IMR-90 (cell line): ENCODE results near the gene SYMPK. TPM values are rescaled to one million over a fixed set of nuclear protein-coding genes. Genes with fewer than 3 reads are reported as not detected.

ENCODE experiments used
- ATAC-seq: fragments of 200-7000 bp; cut with Tn5 transposase; 2 replicates; pipeline ENCODE4 v1.9.1; 2020; ENCODE audit warnings: low read depth, mild to moderate bottlenecking, moderate library complexity
- BruUV-seq: library from RNA; stranded (reverse); fragments of 400-500 nt; replicated peaks from 2 replicates; lab custom pipeline; 2021; lab: Mats Ljungman, UMichigan
- CTCF ChIA-PET: fragments of 300-600 bp; formaldehyde crosslinking; extraction: SDS; loops from one replicate; lab custom pipeline; 2021; ENCODE audit warnings: antibody characterized with exemption; lab: Yijun Ruan, JAX
- POLR2A ChIA-PET: fragments of 300-600 bp; sonication (Branson Sonifier 250); formaldehyde crosslinking; loops from one replicate; lab custom pipeline; 2022; ENCODE audit warnings: antibody characterized with exemption; ENCODE audit not compliant: unreplicated experiment; lab: Charles Lee
- DNase-seq: peaks from one replicate; pipeline ENCODE4 v3.0.0; 2013
- H2AFZ ChIP-seq: replicated peaks from 2 replicates; pipeline ENCODE3; 2013; ENCODE audit warnings: low read length, mild to moderate bottlenecking; ENCODE audit not compliant: poor library complexity
- H2AK5ac ChIP-seq: 2 replicates; pipeline ENCODE4 v1.6.1; 2013; ENCODE audit warnings: low read depth, low read length, inconsistent platforms
- H2AK9ac ChIP-seq: replicated peaks from 2 replicates; pipeline ENCODE3; 2013; ENCODE audit warnings: mild to moderate bottlenecking, low read depth, low read length, moderate library complexity; ENCODE audit not compliant: poor library complexity
- H2BK120ac ChIP-seq: 2 replicates; pipeline ENCODE4 v1.6.1; 2013; ENCODE audit warnings: low read depth, low read length, inconsistent platforms
- H2BK15ac ChIP-seq: 3 replicates; pipeline ENCODE4 v1.6.1; 2013; ENCODE audit warnings: low read depth, low read length, inconsistent platforms
- H2BK20ac ChIP-seq: 2 replicates; pipeline ENCODE4 v1.6.1; 2013; ENCODE audit warnings: low read depth, mild to moderate bottlenecking, inconsistent platforms, low read length, moderate library complexity
- H2BK5ac ChIP-seq: 2 replicates; pipeline ENCODE4 v1.6.1; 2013; ENCODE audit warnings: mild to moderate bottlenecking, low read depth, low read length, inconsistent platforms; ENCODE audit not compliant: poor library complexity, severe bottlenecking
- H3K14ac ChIP-seq: replicated peaks from 2 replicates; pipeline ENCODE4 v1.6.1; 2013; ENCODE audit warnings: low read depth, low read length, inconsistent platforms
- H3K18ac ChIP-seq: 2 replicates; pipeline ENCODE4 v1.6.1; 2013; ENCODE audit warnings: low read depth, low read length, control low read depth
- H3K23ac ChIP-seq: 2 replicates; pipeline ENCODE4 v1.6.1; 2013; ENCODE audit warnings: low read depth, low read length, inconsistent platforms
- H3K27ac ChIP-seq: 2 replicates; pipeline ENCODE4 v1.5.1; 2013; ENCODE audit warnings: mild to moderate bottlenecking, control low read depth, low read length; ENCODE audit not compliant: insufficient read depth
- H3K27me3 ChIP-seq: 2 replicates; pipeline ENCODE4 v1.6.1; 2013; ENCODE audit warnings: low read length; ENCODE audit not compliant: control insufficient read depth, insufficient read depth
- H3K36me3 ChIP-seq: 2 replicates; pipeline ENCODE4 v1.6.1; 2013; ENCODE audit warnings: low read length, mixed read lengths; ENCODE audit not compliant: control insufficient read depth, insufficient read depth
- H3K4ac ChIP-seq: 2 replicates; pipeline ENCODE4 v1.6.1; 2013; ENCODE audit warnings: low read depth, low read length, inconsistent platforms
- H3K4me1 ChIP-seq: 2 replicates; pipeline ENCODE4 v1.6.1; 2013; ENCODE audit warnings: low read length, mixed read lengths; ENCODE audit not compliant: control insufficient read depth, insufficient read depth
- H3K4me2 ChIP-seq: 2 replicates; pipeline ENCODE4 v1.6.1; 2013; ENCODE audit warnings: low read depth, mild to moderate bottlenecking, control low read depth, low read length, moderate library complexity
- H3K4me3 ChIP-seq: 2 replicates; pipeline ENCODE4 v1.5.1; 2013; ENCODE audit warnings: low read depth, mild to moderate bottlenecking, control low read depth, low read length, moderate library complexity; ENCODE audit not compliant: insufficient read depth
- H3K56ac ChIP-seq: 2 replicates; pipeline ENCODE4 v1.6.1; 2013; ENCODE audit warnings: low read length, inconsistent platforms; ENCODE audit not compliant: insufficient read depth; ENCODE audit errors: extremely low read depth
- H3K79me1 ChIP-seq, 2 experiments: 2 replicates each; pipeline ENCODE4 v1.6.1; 2013; ENCODE audit warnings: low read length in 2 of 2, inconsistent platforms in 1 of 2, low read depth in 1 of 2
- H3K9ac ChIP-seq: 2 replicates; pipeline ENCODE4 v1.6.1; 2013; ENCODE audit warnings: low read depth, low read length, control low read depth
- H3K9me1 ChIP-seq: 2 replicates; pipeline ENCODE4 v1.6.1; 2013; ENCODE audit warnings: low read length, inconsistent platforms; ENCODE audit not compliant: insufficient read depth
- H3K9me3 ChIP-seq: 2 replicates; pipeline ENCODE4 v1.6.1; 2013; ENCODE audit warnings: low read length; ENCODE audit not compliant: control insufficient read depth, insufficient read depth
- H4K20me1 ChIP-seq: 2 replicates; pipeline ENCODE4 v1.6.1; 2013; ENCODE audit warnings: low read length, inconsistent platforms; ENCODE audit not compliant: insufficient read depth
- H4K5ac ChIP-seq: 2 replicates; pipeline ENCODE4 v1.6.1; 2013; ENCODE audit warnings: mild to moderate bottlenecking, low read depth, low read length, control low read depth
- H4K8ac ChIP-seq, 2 experiments: 2 replicates each; pipeline ENCODE4 v1.6.1; 2013; ENCODE audit warnings: low read depth in 2 of 2, low read length in 2 of 2, control low read depth in 1 of 2, inconsistent platforms in 1 of 2
- H4K91ac ChIP-seq: 2 replicates; pipeline ENCODE4 v1.6.1; 2013; ENCODE audit warnings: low read depth, low read length, inconsistent platforms; ENCODE audit not compliant: insufficient read depth
- BHLHE40 ChIP-seq: fragments of 150-350 bp; IDR thresholded peaks from 2 replicates; pipeline ENCODE4 v1.6.1; 2016; ENCODE audit warnings: mild to moderate bottlenecking, low read depth, low read length
- CEBPB ChIP-seq: IDR thresholded peaks from 2 replicates; pipeline ENCODE4 v1.6.1; 2012; ENCODE audit warnings: low read depth, low read length, improper control_type of control experiment
- CTCF ChIP-seq: conservative IDR thresholded peaks from 2 replicates; pipeline ENCODE4 v1.5.1; 2012; ENCODE audit warnings: mild to moderate bottlenecking, low read depth, low read length, improper control_type of control experiment
- ELK1 ChIP-seq: fragments of 150-350 bp; IDR thresholded peaks from 2 replicates; pipeline ENCODE4 v1.6.1; 2016; ENCODE audit warnings: low read depth, mild to moderate bottlenecking, low read length, moderate library complexity, borderline replicate concordance
- FOS ChIP-seq: fragments of 150-350 bp; IDR thresholded peaks from 2 replicates; pipeline ENCODE4 v1.6.1; 2016; ENCODE audit warnings: low read depth, low read length
- MAZ ChIP-seq: IDR thresholded peaks from 2 replicates; pipeline ENCODE4 v1.6.1; 2012; ENCODE audit warnings: low read depth, mild to moderate bottlenecking, low read length, improper control_type of control experiment, moderate library complexity, borderline replicate concordance
- MXI1 ChIP-seq: IDR thresholded peaks from 2 replicates; pipeline ENCODE4 v1.6.1; 2012; ENCODE audit warnings: low read depth, mild to moderate bottlenecking, low read length, moderate library complexity, borderline replicate concordance
- NFE2L2 ChIP-seq: fragments of 150-350 bp; IDR thresholded peaks from 2 replicates; pipeline ENCODE4 v1.6.1; 2016; ENCODE audit warnings: low read depth, mild to moderate bottlenecking, low read length
- RAD21 ChIP-seq: IDR thresholded peaks from 2 replicates; pipeline ENCODE4 v1.6.1; 2012; ENCODE audit warnings: low read length, improper control_type of control experiment
- RCOR1 ChIP-seq: IDR thresholded peaks from 2 replicates; pipeline ENCODE4 v1.6.1; 2012; ENCODE audit warnings: mild to moderate bottlenecking, low read length, improper control_type of control experiment; ENCODE audit not compliant: insufficient replicate concordance
- RFX5 ChIP-seq: IDR thresholded peaks from 2 replicates; pipeline ENCODE4 v1.8.0; 2012; ENCODE audit warnings: low read depth, mild to moderate bottlenecking, low read length, moderate library complexity
- SMC3 ChIP-seq: fragments of 150-350 bp; IDR thresholded peaks from 2 replicates; pipeline ENCODE4 v1.6.1; 2016; ENCODE audit warnings: low read depth, mild to moderate bottlenecking, antibody characterized with exemption, low read length, moderate library complexity
- WGBS, 2 experiments: methylation state at CpG; one replicate each; pipeline versions ENCODE4 v1.1.5 to v1.1.7; 2013; ENCODE audit warnings: missing lambda C conversion rate in 2 of 2; ENCODE audit not compliant: insufficient read length in 1 of 2; ENCODE audit errors: extremely low coverage in 2 of 2; 5-methylcytosine and 5-hydroxymethylcytosine counted together
- dilution Hi-C: fragments of 300-500 bp; cut with HindIII; formaldehyde crosslinking; loops from one replicate; pipeline ENCODE4 v1.14.3; 2018; ENCODE audit warnings: low sequenced_read_pairs; ENCODE audit not compliant: unreplicated experiment
- in situ Hi-C: fragments of 300-500 bp; cut with MboI; formaldehyde crosslinking; loops from 3 replicates; pipeline ENCODE4 v1.14.3; 2019; ENCODE audit warnings: low sequenced_read_pairs, inconsistent platforms, mixed read lengths
- intact Hi-C: fragments of 100-400 bp; cut with micrococcal nuclease; formaldehyde crosslinking; loops from 2 replicates; pipeline ENCODE4 v1.10.0; 2022
- polyA plus RNA-seq, 3 experiments: library from polyadenylated mRNA; depleted of rRNA; stranded (reverse); fragments of >200 nt; gene quantifications; 2 replicates each; pipeline ENCODE4 v1.2.3, GENCODE V29; 2012; ENCODE audit warnings: low replicate concordance in 1 of 3
- total RNA-seq: library from RNA; depleted of rRNA; stranded (reverse); fragments of >200 nt; gene quantifications from 2 replicates; pipeline ENCODE4 v1.2.3, GENCODE V29; 2012

The SYMPK gene
- total and polyA plus RNA-seq, 2 of the 4 experiments (the other 2 are of a cell fraction) = 35.3 to 71.5 TPM

GRCh38 chr19:45789035-45789786, 73.7 kb downstream of the SYMPK start:
- H4K20me1 ChIP-seq = peaks cover 4% of the 10 kb centered on the region; the same call in 1 of the 2 replicates
- WGBS, 2 experiments = 100% methylated on average over 1 of the region's 15 CpGs; no CpG with 5 or more reads in 1 of the 2 experiments
- peaks cover 50% of the 10 kb centered on the region for H3K36me3 ChIP-seq
- no peak overlapping the region for H3K23ac ChIP-seq
- H4K91ac ChIP-seq = no peak overlapping the region
- H3K9me1 ChIP-seq = peaks cover 10% of the 10 kb centered on the region
- H3K4me3 ChIP-seq = no peak overlapping the region
- H2AK5ac ChIP-seq = no peak overlapping the region
- H2BK20ac ChIP-seq = no peak overlapping the region
- no TSS peak for BruUV-seq
- in situ Hi-C loops = no loop called here
- H3K4me1 ChIP-seq = peaks cover 9% of the 10 kb centered on the region
- H3K9me3 ChIP-seq = no peaks in the 10 kb centered on the region
- ATAC-seq = no peak
- no peaks in the 10 kb centered on the region for H3K27me3 ChIP-seq
- no peak overlapping the region for H2AK9ac ChIP-seq
- peaks cover 24 to 70% of the 10 kb centered on the region in 2 experiments for H3K79me1 ChIP-seq
- no peak overlapping the region for H3K18ac ChIP-seq
- dilution Hi-C loops = no loop called here
- H2BK5ac ChIP-seq = no peak overlapping the region
- H3K9ac ChIP-seq = no peak overlapping the region
- no peak overlapping the region for H2BK120ac ChIP-seq
- H2AFZ ChIP-seq = no peak overlapping the region
- intact Hi-C loops = no loop called here
- H3K56ac ChIP-seq = no peak overlapping the region
- no peak overlapping the region for H4K5ac ChIP-seq
- TF ChIP-seq NFE2L2 (no peak), SMC3 (no peak), ELK1 (no peak), FOS (no peak), CTCF (no peak), RFX5 (no peak), BHLHE40 (no peak), RAD21 (no peak), MXI1 (no peak), RCOR1 (no peak), CEBPB (no peak), MAZ (no peak)
- no peak overlapping the region for H4K8ac ChIP-seq
- no peak overlapping the region for H3K27ac ChIP-seq
- H2BK15ac ChIP-seq = no peak overlapping the region
- DNase-seq = no peak
- no peak overlapping the region for H3K14ac ChIP-seq
- ChIA-PET POLR2A (no interaction called here), CTCF (interaction anchor here (1.1 kb wide), 1 partner anchor 11 kb away, joined by 6 read pairs; no protein-coding TSS in a partner anchor)
- no peak overlapping the region for H3K4me2 ChIP-seq
- no peak overlapping the region for H3K4ac ChIP-seq
